Measurements from ENCODE around the gene PRUNE2. TPM values are rescaled to one million over a fixed set of nuclear protein-coding genes. Genes with fewer than 3 reads are reported as not detected.

Gene PRUNE2
- total RNA-seq, 4 donors from 2014 or later, result 4.1 to 13.1 (median 5.4) TPM

- TF ChIP-seq, protein P1, sequence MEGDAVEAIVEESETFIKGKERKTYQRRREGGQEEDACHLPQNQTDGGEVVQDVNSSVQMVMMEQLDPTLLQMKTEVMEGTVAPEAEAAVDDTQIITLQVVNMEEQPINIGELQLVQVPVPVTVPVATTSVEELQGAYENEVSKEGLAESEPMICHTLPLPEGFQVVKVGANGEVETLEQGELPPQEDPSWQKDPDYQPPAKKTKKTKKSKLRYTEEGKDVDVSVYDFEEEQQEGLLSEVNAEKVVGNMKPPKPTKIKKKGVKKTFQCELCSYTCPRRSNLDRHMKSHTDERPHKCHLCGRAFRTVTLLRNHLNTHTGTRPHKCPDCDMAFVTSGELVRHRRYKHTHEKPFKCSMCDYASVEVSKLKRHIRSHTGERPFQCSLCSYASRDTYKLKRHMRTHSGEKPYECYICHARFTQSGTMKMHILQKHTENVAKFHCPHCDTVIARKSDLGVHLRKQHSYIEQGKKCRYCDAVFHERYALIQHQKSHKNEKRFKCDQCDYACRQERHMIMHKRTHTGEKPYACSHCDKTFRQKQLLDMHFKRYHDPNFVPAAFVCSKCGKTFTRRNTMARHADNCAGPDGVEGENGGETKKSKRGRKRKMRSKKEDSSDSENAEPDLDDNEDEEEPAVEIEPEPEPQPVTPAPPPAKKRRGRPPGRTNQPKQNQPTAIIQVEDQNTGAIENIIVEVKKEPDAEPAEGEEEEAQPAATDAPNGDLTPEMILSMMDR (IDR thresholded peaks at IDR 0.05), result no peak
- TF ChIP-seq POLR2A (IDR thresholded peaks at IDR 0.05), result no peak
- intact Hi-C loops (cut with DNase I; ENCODE audit: low total_unique reads), result no loop called here
- no peak for DNase-seq (ENCODE audit: low spot score in 2 of 2)
- H3K4me3 ChIP-seq (ENCODE audit: low read depth, poor library complexity, severe bottlenecking), result no peak overlapping the region
Measured at GRCh38 chr9:76588316-76588715, 317.6 kb downstream of the PRUNE2 start.

DNA sequence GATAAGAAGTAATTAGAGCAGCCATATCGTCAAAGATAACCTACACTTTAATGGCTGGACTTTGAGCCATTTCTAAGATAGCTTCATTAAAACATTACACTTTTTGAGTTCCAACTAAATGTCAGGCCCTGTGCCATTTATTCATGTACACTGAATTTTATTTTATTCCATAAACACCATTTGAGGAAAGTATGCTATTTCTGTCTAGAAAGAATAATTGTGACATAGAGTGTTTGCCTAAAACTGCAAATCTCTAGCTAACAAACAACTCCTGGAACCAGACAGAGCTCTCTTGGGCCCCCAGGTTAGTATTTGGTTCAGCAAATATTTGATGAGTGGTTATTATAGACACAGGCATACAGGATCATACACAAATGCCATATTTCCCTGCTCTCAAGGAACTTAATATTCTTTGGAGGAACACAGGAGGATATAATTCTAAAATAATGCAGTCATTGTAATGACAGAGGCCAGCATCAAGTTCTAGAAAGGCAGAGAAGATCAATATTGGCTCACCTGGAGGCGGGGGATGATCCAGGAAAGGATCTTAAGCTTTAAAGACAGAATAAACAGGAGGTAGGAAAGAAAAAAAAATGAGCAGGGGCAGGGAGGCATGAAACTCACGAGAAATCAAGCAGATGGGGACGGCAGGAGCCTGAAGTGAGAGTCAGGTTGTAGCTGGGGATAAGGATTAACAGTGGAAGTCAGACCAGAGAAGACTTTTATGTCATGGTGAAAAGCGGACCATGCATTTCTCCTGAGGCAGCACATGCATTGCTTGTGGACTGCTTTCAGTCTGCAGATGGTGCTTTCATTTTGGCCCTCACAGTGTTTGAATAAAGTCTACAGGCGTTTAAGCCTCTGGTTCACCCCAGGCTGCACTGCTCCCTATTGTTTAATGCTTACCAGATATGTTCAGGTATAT, 319.3 kb downstream of the PRUNE2 start:
- DNase-seq (ENCODE audit: low spot score in 2 of 2), result no peak
- 69 to 73% methylated on average over 6 of the region's 6 CpGs for WGBS, 2 donors
- no peak for TF ChIP-seq POLR2A (IDR thresholded peaks at IDR 0.05)
- TF ChIP-seq, protein P1 (IDR thresholded peaks at IDR 0.05), result no peak
- intact Hi-C loops (cut with DNase I; ENCODE audit: low total_unique reads), result no loop called here
- H3K4me3 ChIP-seq (ENCODE audit: low read depth, poor library complexity, severe bottlenecking), result no peak overlapping the region

- no peak overlapping the region for H3K4me3 ChIP-seq (ENCODE audit: low read depth, poor library complexity, severe bottlenecking)
- WGBS, 2 donors, result 73 to 74% methylated on average over 6 of the region's 6 CpGs
- DNase-seq (ENCODE audit: low spot score in 2 of 2), result no peak
- TF ChIP-seq, protein P1 (IDR thresholded peaks at IDR 0.05), result no peak
- TF ChIP-seq POLR2A (IDR thresholded peaks at IDR 0.05), result no peak
- intact Hi-C loops (cut with DNase I; ENCODE audit: low total_unique reads), result no loop called here
Measured at GRCh38 chr9:76585487-76586389, 320.2 kb downstream of the PRUNE2 start.

GRCh38 chr9:76583256-76583655, 322.7 kb downstream of the PRUNE2 start:
- TF ChIP-seq POLR2A (IDR thresholded peaks at IDR 0.05), result no peak
- TF ChIP-seq, protein P1 (IDR thresholded peaks at IDR 0.05), result no peak

DNA sequence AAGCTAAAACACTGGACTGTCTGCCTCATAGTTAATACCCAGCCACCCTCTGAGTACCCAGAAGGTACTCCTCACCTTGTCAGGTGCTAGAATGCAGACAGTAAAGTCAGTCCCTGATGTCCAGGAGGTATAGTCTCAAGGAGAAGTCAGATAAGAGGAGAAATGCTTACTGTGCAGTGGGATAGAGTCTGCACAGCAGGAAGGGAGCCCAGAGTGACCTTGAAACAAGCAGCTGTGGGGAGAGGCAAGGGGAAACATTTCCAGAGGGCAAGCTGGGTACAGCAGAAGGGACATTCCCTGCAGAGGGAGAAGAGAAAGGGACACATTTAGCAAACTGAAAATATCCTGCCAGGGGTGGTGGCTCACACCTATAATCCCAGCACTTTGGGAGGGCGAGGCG, 324.2 kb downstream of the PRUNE2 start:
- intact Hi-C loops (cut with DNase I; ENCODE audit: low total_unique reads), result no loop called here
- no peak for DNase-seq (ENCODE audit: low spot score in 2 of 2)
- no peak overlapping the region for H3K4me3 ChIP-seq (ENCODE audit: low read depth, poor library complexity, severe bottlenecking)
- no peak for TF ChIP-seq POLR2A (IDR thresholded peaks at IDR 0.05)
- TF ChIP-seq, protein P1 (IDR thresholded peaks at IDR 0.05), result no peak
- WGBS, 2 donors, result 85 to 100% methylated on average over 2 of the region's 2 CpGs

More at GRCh38 chr9:76583256-76583655, 322.7 kb downstream of the PRUNE2 start:
- 85 to 91% methylated on average over 7 of the region's 7 CpGs for WGBS, 2 donors
- intact Hi-C loops (cut with DNase I; ENCODE audit: low total_unique reads), result no loop called here
- no peak overlapping the region for H3K4me3 ChIP-seq (ENCODE audit: low read depth, poor library complexity, severe bottlenecking)
- DNase-seq (ENCODE audit: low spot score in 2 of 2), result no peak

Data from lower leg skin (tissue), 4 donors.